ENCODE results near the gene PSMB4. TPM values are rescaled to one million over a fixed set of nuclear protein-coding genes. Genes with fewer than 3 reads are reported as not detected.
"Not testable (repeated sequence)": the region's sequence is repeated elsewhere in the genome, so short reads cannot be mapped to it uniquely, and the experiment has no call there.

The PSMB4 gene
- total RNA-seq, result 461 TPM

DNA sequence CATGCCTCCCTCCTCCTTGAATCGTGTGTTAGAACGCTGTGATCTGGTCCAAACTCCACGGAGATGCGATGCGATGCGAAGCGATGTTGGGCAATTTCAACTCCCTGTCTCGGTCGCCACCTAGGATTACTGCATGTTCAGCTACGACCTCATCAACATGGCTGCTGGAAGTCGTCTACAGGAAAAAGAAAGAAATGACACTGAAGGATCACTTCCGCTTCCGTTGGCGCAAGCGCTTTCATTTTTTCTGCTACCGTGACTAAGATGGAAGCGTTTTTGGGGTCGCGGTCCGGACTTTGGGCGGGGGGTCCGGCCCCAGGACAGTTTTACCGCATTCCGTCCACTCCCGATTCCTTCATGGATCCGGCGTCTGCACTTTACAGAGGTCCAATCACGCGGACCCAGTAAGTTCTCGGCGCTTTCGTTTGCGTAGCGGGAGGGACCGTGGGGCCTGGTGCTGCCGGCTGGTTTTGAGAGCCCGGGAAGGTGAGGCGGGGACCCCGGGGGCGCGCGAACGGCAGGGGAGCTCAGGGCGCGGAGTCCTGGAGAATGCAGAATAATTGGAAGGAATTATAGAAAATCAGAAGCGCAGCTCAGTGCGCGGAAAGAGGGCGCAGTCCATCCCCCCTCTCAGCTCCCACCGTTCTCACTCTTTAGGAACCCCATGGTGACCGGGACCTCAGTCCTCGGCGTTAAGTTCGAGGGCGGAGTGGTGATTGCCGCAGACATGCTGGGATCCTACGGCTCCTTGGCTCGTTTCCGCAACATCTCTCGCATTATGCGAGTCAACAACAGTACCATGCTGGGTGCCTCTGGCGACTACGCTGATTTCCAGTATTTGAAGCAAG lies at the start of gene PSMB4:
Gene PSMB4, plus strand, starts transcription at position 250 of the 848 bp plus-strand sequence. Its CDS starts 15 bp downstream, at position 265.
- peak; percentile 75 to 96 (median 93) for DNase-seq (ENCODE audit: low read depth in 2 of 3, low spot score in 2 of 3)

GRCh38 chr1:151350323-151350722 lies 49.0 kb upstream of the PSMB4 start:
- DNase-seq (ENCODE audit: low read depth in 2 of 3, low spot score in 2 of 3), result not testable (repeated sequence)

DNA sequence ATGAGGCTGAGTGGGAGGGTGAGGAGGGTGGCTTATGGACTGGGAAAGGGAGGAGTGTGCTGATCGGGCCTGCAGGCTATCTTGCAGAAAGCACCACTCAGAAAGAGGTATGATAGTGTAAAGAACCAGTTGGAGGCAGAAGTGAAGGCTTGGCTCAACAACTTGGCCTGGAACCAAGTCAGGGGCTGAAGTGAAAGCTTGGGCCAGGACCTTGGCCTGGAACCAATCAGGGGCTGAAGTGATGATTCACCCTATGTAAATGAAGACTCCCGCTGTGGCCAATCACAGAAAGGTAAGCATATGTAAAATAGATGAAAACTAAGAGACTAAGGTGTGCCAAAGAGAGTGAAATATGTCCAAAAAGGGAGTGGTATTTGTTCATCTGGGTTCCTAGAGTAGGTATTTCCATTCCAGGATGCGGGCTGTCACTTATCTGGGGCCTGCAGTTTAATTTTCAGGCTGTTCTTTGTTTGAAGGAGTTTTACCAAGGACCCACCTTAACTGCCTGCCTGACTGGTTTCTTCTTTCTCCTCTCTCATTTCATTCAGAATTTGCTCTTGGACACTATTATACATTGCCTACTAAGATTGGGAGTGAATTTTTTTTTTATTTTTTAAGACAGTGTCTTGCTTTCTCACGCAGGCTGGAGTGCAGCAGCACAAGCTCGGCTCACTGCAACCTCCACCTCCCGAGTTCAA lies 47.2 kb upstream of the PSMB4 start:
- DNase-seq (ENCODE audit: low read depth in 2 of 3, low spot score in 2 of 3), result no peak

GRCh38 chr1:151356696-151357095 lies 42.7 kb upstream of the PSMB4 start:
- DNase-seq (ENCODE audit: low read depth in 2 of 3, low spot score in 2 of 3), result no peak

DNA sequence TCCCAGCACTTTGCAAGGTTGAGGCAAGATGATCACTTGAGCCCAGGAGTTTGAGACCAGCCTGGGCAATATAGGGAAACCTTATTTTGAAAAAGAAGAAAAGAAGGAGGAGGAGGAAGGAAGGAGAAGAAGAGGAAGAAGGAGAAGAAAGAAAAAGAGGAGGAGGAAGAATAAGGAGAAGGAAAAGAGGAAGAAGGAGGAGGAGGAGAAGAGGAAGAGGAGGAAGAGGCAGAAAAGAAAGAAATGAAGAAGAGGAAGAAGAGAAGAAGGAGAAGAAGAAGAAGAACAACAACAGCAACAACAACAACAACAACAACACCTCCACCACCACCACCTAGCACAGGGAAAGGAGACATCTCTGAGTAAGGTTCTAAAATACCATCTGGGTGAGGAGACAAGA lies 37.5 kb upstream of the PSMB4 start:
- DNase-seq (ENCODE audit: low read depth in 2 of 3, low spot score in 2 of 3), result no peak

- no peak for DNase-seq (ENCODE audit: low read depth in 2 of 3, low spot score in 2 of 3)
Measured at GRCh38 chr1:151362308-151363155, 36.8 kb upstream of the PSMB4 start.

DNA sequence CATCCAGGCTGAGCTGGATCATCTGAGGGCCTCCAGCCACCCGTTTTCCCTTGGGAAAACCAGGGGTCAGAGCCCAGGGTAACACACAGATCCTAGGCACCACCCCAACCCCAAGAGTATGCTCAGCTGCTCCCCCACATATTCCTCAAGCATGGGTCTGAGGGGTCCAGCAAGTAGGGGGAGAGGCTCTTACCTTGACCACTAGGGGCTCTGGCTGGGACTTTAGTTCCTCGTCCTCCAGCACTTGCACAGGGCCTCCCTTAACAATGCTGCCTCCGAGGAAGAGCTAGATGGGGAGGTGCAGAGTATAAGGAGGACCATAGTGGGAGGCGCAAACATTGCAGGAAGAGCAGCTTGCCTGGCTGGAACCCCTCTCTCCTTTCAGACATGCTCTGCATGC lies 34.4 kb upstream of the PSMB4 start:
- no peak for DNase-seq (ENCODE audit: low read depth in 2 of 3, low spot score in 2 of 3)

GRCh38 chr1:151367658-151368392 lies 31.5 kb upstream of the PSMB4 start:
- DNase-seq (ENCODE audit: low read depth in 2 of 3, low spot score in 2 of 3), result no peak

DNA sequence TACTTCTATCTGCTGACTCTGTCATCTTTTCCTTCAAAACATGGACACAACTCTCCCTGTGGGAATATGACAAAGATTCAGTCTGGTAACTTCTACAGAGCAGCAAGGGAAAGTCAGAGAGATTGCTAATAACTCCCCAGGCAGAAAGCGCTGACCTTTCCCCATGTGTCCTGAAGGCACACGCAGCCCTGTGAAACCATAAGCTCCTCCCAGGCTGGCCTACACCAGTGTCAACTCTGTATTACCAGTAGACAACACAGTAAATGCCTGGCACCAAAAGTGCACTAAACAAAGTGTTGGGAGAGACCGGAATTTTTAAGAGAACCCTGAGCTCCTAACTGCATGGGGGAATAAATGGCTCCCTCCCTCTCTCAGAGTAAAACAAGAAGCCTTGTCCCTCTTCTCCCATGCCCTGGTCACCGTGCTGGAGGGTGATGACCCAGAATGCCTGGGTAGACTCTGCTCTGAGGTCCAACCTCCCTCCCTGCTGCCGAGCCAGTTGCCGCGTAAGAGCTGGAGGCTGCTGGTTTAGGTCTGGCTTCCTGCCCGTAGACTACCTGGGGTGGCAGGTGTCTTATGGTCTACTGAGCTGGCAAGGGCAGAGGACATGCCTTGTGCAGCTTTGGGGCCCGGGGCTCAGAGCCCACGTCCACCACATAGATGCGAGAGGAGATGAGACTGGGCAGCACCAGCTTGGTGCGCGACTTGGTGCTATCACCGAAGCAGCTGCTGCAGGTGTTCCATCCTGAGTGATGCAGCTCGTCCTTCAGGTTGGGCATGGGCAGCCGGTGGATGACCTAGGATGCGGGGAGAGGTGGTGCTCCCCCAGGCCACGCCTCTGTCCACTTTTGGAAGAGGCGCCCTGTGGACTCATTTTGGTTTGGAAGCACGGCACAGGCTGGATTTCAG lies 30.7 kb upstream of the PSMB4 start:
- no peak for DNase-seq (ENCODE audit: low read depth in 2 of 3, low spot score in 2 of 3)

DNA sequence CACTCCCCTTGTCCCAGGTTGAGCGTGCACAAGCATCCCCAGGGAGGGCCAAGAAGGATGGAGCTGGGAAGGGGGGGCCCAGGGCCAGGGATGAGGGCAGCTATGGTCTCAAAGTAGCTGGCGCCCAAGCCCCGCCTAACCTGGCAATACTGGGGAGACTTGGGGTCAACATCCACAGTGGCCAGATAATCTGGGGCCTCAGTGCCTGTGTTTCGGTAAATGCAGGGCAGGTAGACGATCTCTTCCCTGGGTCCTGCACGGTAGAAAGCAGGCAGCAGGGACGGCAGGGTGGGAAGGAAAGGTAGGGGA lies 30.1 kb upstream of the PSMB4 start:
- no peak for DNase-seq (ENCODE audit: low read depth in 2 of 3, low spot score in 2 of 3)

DNA sequence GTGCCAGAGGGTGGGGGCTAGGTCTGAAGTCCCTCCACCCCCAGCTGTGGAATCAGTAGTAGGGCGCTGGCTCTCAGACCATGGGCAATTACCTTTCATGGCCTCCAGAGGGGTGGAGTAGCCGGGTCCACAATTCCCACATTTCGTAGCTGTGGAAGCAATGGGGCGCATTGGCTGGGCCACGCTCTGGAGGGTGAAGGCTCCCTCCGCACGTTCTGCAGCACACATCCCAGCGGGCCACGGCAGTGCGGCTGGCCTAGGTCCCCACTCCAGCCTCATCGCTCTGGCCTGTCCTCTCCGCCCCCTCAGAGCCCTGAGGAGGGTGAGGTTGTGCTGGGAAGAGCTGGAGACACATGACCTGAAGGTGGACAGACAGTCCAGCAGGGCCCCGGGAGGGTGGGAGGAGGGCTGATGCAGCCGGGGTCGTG lies 29.7 kb upstream of the PSMB4 start:
- no peak for DNase-seq (ENCODE audit: low read depth in 2 of 3, low spot score in 2 of 3)

DNA sequence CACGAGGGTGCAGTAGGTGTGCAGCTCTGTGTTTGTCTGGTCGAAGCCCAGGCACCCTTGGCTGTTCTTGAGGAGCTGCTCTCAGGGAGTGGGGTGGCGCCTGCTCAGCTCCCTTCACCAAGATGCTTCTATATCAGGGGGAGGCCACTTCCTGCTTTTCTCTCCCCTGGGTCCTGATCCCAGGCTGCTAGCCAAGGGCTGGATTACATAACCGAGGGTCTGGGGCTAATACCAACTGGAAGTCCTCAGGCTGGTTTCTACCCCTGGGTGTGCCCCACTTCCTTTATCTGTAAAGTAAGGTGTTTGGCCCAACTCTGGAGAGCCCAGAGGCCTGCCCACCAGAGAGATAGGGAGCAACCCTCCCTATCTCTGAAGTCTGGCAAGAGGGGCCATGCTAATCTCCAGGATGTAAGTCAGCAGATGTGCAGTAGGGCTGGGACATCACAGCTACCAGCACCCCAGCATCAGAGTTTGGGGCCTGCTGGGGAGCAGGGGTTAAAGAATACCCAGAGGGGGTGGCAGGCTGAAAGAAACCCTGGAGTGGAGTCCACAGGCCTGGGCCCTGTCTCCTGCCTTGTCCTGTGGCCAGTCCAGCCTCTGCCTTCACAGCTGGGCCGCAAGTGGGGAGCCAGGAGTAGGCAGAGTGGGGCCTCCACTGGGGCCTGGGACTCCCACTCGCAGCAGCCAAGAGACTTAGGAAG lies 29.0 kb upstream of the PSMB4 start:
- peak in 2 of 3 donors; percentile 30 to 52 for DNase-seq (ENCODE audit: low read depth in 2 of 3, low spot score in 2 of 3)

- DNase-seq (ENCODE audit: low read depth in 2 of 3, low spot score in 2 of 3), result peak in 1 of 3 donors; percentile 38
Measured at GRCh38 chr1:151371370-151372057, 27.9 kb upstream of the PSMB4 start.

DNA sequence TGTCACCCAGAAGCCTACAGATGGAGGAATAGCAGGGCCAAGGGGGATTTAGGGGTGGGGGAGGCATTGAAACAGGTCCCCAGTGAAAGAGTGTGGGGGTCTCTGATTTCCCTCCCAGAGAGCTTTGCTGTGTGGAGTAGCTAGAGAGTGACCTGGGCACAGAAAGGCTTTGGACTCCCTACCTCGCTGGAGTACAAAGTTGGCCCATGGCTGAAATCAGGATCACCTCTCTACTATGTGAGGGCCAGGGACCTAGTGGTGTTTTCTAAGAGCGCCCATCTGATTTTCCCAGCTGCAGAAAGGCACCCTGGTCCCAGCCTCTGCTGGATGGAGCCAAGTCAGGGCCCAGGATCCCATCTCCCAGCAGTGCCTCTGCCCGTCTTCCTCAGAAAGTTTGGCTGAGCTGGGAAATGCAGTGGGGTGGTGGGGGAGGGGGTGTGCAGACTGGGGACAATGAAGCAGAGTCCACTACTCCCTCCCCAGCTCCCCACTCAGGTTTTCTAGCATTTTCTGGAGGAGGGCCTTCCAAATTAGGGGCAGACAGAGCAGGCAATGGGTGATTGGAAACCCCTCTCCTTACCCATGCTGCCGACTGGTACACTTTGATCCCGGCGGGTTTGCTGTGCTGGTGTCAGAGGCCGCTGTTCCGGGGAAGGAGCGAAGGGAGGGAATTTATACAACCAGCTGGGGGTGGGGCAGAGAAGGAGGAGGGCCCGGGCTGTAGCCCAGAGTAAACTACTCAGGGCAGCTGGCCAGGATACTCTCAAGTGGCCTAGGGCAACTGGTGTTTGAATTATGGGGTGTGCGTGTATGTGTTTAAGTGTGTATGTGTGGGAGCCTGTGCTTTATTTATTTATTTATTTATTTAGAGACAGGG lies 27.1 kb upstream of the PSMB4 start, which contains the start of gene SELENBP1:
Gene SELENBP1, minus strand, starts transcription at position 648 of the 877 bp plus-strand sequence. Its CDS starts 64 bp downstream, at position 584.
- DNase-seq (ENCODE audit: low read depth in 2 of 3, low spot score in 2 of 3), result no peak

GRCh38 chr1:151373196-151373595 lies 26.2 kb upstream of the PSMB4 start:
- DNase-seq (ENCODE audit: low read depth in 2 of 3, low spot score in 2 of 3), result no peak

GRCh38 chr1:151377150-151377884 lies 22.1 kb upstream of the PSMB4 start:
- DNase-seq (ENCODE audit: low read depth in 2 of 3, low spot score in 2 of 3), result no peak
